Measurements from ENCODE around the gene ANKRD63. TPM values are rescaled to one million over a fixed set of nuclear protein-coding genes. Genes with fewer than 3 reads are reported as not detected.

ANKRD63 gene
- total and polyA plus RNA-seq, 4 donors, result not detected

DNA sequence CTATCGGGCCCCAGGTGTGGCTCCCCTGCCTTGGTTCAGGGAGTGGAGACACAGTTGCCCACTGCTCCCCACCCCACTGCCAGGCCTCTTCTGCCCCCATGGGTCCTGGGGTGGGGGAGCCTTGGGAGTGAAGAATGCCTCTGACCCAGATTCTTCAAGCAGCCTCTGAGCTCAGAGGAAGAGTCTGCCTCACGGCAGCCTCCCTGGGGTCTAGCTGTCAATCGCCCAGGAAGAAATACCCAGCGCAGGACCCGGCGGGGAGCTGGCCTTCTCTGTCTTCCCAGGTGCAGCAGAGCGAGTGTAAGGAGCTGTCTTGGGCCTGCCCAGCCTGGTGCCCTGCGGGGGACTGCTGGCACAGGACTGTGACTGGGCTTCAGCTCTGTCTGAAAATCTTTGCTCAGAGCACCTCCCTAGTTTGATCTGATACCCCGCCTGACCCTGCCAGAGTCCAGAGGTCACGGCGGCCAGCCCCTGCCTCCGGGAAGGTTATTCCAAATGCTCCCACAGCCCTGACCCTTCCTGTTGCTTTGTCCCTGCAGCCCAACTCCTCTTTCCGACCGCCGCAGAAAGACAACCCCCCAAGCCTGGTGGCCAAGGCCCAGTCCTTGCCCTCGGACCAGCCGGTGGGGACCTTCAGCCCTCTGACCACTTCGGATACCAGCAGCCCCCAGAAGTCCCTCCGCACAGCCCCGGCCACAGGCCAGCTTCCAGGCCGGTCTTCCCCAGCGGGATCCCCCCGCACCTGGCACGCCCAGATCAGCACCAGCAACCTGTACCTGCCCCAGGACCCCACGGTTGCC is 11.0 kb downstream of the ANKRD63 start:
- Histone ChIP-seq H3K4me1 (ENCODE audit: control insufficient read depth in 5 of 5, insufficient read depth in 5 of 5, low read length in 5 of 5) (no peaks in the 10 kb centered on the region), H3K36me3 (ENCODE audit: control insufficient read depth in 4 of 4, insufficient read depth in 4 of 4, low read length in 4 of 4) (peaks cover 0 to 4% (median 0%) of the 10 kb centered on the region in 4 donors), H3K9ac (ENCODE audit: insufficient read depth in 1 of 2, low read length in 2 of 2) (no peak overlapping the region), H3K9me3 (ENCODE audit: control insufficient read depth in 4 of 4, insufficient read depth in 3 of 4, low read length in 3 of 4) (peaks cover 0 to 1% (median 0%) of the 10 kb centered on the region in 4 donors), H3K27ac (ENCODE audit: low read depth in 1 of 2, low read length in 1 of 2) (no peak overlapping the region), H3K4me3 (no peak overlapping the region), H3K27me3 (ENCODE audit: control insufficient read depth in 3 of 3, insufficient read depth in 3 of 3, low read length in 2 of 3) (no peaks in the 10 kb centered on the region)
- WGBS, 2 donors, result 91 to 93% methylated on average over 25 of the region's 25 CpGs
- no peak for TF ChIP-seq CTCF (IDR thresholded peaks at IDR 0.05; ENCODE audit: control extremely low read depth, extremely low read depth)
- ATAC-seq (ENCODE audit: insufficient read depth, low FRiP score) (no peak), DNase-seq (no peak)

DNA sequence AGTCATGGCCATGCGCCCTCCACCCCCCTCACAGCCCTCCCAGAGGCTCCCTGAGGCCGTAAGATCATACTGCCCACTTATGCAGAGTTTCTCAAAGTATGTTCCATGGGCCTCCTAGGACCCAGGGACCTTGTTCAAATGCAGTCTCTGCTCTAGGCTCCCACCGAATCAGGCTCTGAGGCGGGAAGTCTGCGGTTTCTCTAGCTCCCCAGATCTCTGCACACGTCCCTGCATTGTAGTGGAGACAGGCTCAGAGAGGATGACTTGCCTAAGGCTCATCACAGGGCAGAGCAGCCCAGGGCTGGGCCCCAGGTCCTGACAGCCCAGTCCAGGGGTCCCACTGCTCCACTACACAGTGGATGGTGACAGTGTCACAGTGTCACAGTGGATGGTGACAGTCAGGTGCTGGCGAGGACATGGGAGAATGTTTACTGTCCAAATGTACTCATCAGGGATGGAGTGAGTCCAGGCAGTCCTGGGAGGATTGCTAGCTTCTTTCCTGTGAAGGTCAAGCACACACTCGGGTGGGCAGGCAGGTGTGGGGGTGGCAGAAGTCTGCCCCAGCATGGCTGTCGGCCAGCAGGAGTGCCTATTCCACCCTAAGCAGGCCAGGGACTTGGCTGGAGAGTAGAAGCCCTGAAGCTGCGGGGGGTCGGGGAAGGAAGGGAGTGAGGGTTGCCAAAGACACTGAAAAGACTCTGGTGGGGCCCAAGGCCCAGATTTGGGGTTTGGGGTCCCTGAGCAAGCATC is 12.4 kb downstream of the ANKRD63 start:
- Histone ChIP-seq H3K9ac (ENCODE audit: insufficient read depth in 1 of 2, low read length in 2 of 2) (no peak overlapping the region), H3K4me3 (no peak overlapping the region), H3K27ac (ENCODE audit: low read depth in 1 of 2, low read length in 1 of 2) (no peak overlapping the region), H3K4me1 (ENCODE audit: control insufficient read depth in 5 of 5, insufficient read depth in 5 of 5, low read length in 5 of 5) (no peaks in the 10 kb centered on the region), H3K27me3 (ENCODE audit: control insufficient read depth in 3 of 3, insufficient read depth in 3 of 3, low read length in 2 of 3) (no peaks in the 10 kb centered on the region), H3K9me3 (ENCODE audit: control insufficient read depth in 4 of 4, insufficient read depth in 3 of 4, low read length in 3 of 4) (peaks cover 0 to 1% (median 0%) of the 10 kb centered on the region in 4 donors), H3K36me3 (ENCODE audit: control insufficient read depth in 4 of 4, insufficient read depth in 4 of 4, low read length in 4 of 4) (peaks cover 0 to 2% (median 0%) of the 10 kb centered on the region in 4 donors)
- TF ChIP-seq CTCF (IDR thresholded peaks at IDR 0.05; ENCODE audit: control extremely low read depth, extremely low read depth), result no peak
- no peak for ATAC-seq (ENCODE audit: insufficient read depth, low FRiP score)
- DNase-seq, result no peak
- WGBS, 2 donors, result 82 to 89% methylated on average over 11 of the region's 11 CpGs

DNA sequence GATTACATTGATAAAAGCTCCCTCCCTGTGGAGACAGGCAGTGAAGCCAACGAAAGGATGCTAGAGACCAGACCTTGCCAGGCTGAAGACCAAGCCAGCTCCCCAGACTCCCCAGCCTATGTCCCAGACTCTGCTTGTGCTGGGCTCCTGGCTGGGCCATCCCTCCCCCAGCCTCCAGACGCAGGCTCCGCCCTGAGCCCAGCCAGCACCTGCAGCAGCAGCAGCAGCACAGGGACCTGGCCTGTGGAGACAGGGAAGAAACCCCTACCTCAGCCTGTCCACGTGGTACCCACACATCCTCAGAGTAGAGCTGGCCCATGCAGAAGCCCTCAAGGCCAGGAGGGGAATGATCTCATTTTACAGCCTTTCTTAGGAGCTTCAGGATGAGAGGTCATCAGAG is 13.3 kb downstream of the ANKRD63 start:
- Histone ChIP-seq H3K9ac (ENCODE audit: insufficient read depth in 1 of 2, low read length in 2 of 2) (no peak overlapping the region), H3K4me1 (ENCODE audit: control insufficient read depth in 5 of 5, insufficient read depth in 5 of 5, low read length in 5 of 5) (no peaks in the 10 kb centered on the region), H3K9me3 (ENCODE audit: control insufficient read depth in 4 of 4, insufficient read depth in 3 of 4, low read length in 3 of 4) (peaks cover 0 to 1% (median 0%) of the 10 kb centered on the region in 4 donors), H3K36me3 (ENCODE audit: control insufficient read depth in 4 of 4, insufficient read depth in 4 of 4, low read length in 4 of 4) (peaks cover 0 to 2% (median 0%) of the 10 kb centered on the region in 4 donors), H3K4me3 (no peak overlapping the region), H3K27ac (ENCODE audit: low read depth in 1 of 2, low read length in 1 of 2) (no peak overlapping the region), H3K27me3 (ENCODE audit: control insufficient read depth in 3 of 3, insufficient read depth in 3 of 3, low read length in 2 of 3) (no peaks in the 10 kb centered on the region)
- TF ChIP-seq CTCF (IDR thresholded peaks at IDR 0.05; ENCODE audit: control extremely low read depth, extremely low read depth), result no peak
- DNase-seq, result no peak
- no peak for ATAC-seq (ENCODE audit: insufficient read depth, low FRiP score)
- 86 to 88% methylated on average over 4 of the region's 4 CpGs for WGBS, 2 donors
